ENCODE data around the gene CACNA2D4.
"Not testable (repeated sequence)": the region's sequence is repeated elsewhere in the genome, so short reads cannot be mapped to it uniquely, and the experiment has no call there.

Gene CACNA2D4

GRCh38 chr12:1918081-1918883, at the start of gene CACNA2D4:
TSS of gene CACNA2D4 (minus strand) at chr12:1918652. CDS start at chr12:1918473, 179 bp downstream.
- no peak for DNase-seq

GRCh38 chr12:1966561-1967226, 48.2 kb upstream of the CACNA2D4 start:
- no peak for DNase-seq

GRCh38 chr12:1965916-1966315, 47.5 kb upstream of the CACNA2D4 start:
- DNase-seq, result no peak

GRCh38 chr12:1962051-1963020, 43.9 kb upstream of the CACNA2D4 start:
- no peak for DNase-seq

- no peak for DNase-seq
These were observed 38.3 kb upstream of the CACNA2D4 start for GRCh38 chr12:1956716-1957115.

GRCh38 chr12:1949771-1950470, 31.5 kb upstream of the CACNA2D4 start:
- no peak for DNase-seq

- DNase-seq, result no peak
These were observed 30.4 kb upstream of the CACNA2D4 start for GRCh38 chr12:1948883-1949282.

GRCh38 chr12:1947081-1947480, 28.6 kb upstream of the CACNA2D4 start:
- no peak for DNase-seq

- no peak for DNase-seq
These were observed 27.8 kb upstream of the CACNA2D4 start for GRCh38 chr12:1946296-1946695.

GRCh38 chr12:1945502-1945901, 27.1 kb upstream of the CACNA2D4 start:
- DNase-seq, result not testable (repeated sequence)

GRCh38 chr12:1939801-1940607, 21.6 kb upstream of the CACNA2D4 start:
- peak; percentile 22 for DNase-seq

GRCh38 chr12:1939331-1939730, 20.9 kb upstream of the CACNA2D4 start:
- DNase-seq, result no peak

- no peak for DNase-seq
These were observed 19.2 kb upstream of the CACNA2D4 start for GRCh38 chr12:1937481-1938224.

GRCh38 chr12:1936406-1937320, 18.2 kb upstream of the CACNA2D4 start:
- DNase-seq, result no peak

- DNase-seq, result no peak
These were observed 17.4 kb upstream of the CACNA2D4 start for GRCh38 chr12:1935700-1936378.

- no peak for DNase-seq
These were observed 16.8 kb upstream of the CACNA2D4 start for GRCh38 chr12:1935242-1935641.

GRCh38 chr12:1934831-1935230, 16.4 kb upstream of the CACNA2D4 start:
- no peak for DNase-seq

- no peak for DNase-seq
These were observed 15.6 kb upstream of the CACNA2D4 start for GRCh38 chr12:1934068-1934467.

Data from NCI-H2227 treated with DMSO at 0.1 percent for 48 hours (cell line).